KOPT-K1 (cell line): ENCODE measurements around the gene ANKRD7.
"Not testable (repeated sequence)": the region's sequence is repeated elsewhere in the genome, so short reads cannot be mapped to it uniquely, and the experiment has no call there.

Source experiments
- H3K27ac ChIP-seq: fragments of 200-600 bp; sonication (generic); 2 replicates; pipeline ENCODE4 v1.5.1; 2016; ENCODE audit warnings: antibody characterized with exemption, mild to moderate bottlenecking, low read depth, low read length; ENCODE audit not compliant: poor library complexity, severe bottlenecking
- H3K36me3 ChIP-seq: fragments of 200-600 bp; sonication (generic); 2 replicates; pipeline ENCODE4 v1.5.1; 2017; ENCODE audit warnings: antibody characterized with exemption, mild to moderate bottlenecking, low read length, moderate library complexity; ENCODE audit not compliant: insufficient read depth
- H3K9me3 ChIP-seq: fragments of 200-600 bp; sonication (generic); 2 replicates; pipeline ENCODE4 v1.5.1; 2017; ENCODE audit warnings: antibody characterized with exemption, low read length, mild to moderate bottlenecking; ENCODE audit not compliant: insufficient read depth, poor library complexity, severe bottlenecking

Gene ANKRD7

DNA sequence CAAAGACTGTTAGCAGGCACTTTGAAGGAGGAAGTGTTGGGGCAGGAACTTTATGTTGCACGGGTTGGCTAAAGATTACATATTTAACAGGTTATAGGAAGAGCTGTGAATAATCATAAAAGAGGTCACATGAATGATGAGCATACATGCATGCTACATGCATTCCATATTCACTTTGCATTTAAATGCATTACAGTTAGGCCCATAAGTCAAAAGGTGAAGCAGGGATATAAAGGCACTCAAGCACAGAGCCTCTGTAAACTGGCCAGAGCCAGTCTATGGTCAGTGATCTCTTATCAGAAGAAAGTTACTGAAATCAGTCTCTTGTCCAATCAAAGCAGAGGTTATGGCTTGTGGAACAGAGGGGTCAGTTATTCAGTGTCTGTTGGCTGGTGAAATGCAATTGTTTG, 7.3 kb upstream of the ANKRD7 start:
- Histone ChIP-seq H3K36me3 (no peaks in the 10 kb centered on the region), H3K27ac (no peak overlapping the region), H3K9me3 (peaks cover 5% of the 10 kb centered on the region)

DNA sequence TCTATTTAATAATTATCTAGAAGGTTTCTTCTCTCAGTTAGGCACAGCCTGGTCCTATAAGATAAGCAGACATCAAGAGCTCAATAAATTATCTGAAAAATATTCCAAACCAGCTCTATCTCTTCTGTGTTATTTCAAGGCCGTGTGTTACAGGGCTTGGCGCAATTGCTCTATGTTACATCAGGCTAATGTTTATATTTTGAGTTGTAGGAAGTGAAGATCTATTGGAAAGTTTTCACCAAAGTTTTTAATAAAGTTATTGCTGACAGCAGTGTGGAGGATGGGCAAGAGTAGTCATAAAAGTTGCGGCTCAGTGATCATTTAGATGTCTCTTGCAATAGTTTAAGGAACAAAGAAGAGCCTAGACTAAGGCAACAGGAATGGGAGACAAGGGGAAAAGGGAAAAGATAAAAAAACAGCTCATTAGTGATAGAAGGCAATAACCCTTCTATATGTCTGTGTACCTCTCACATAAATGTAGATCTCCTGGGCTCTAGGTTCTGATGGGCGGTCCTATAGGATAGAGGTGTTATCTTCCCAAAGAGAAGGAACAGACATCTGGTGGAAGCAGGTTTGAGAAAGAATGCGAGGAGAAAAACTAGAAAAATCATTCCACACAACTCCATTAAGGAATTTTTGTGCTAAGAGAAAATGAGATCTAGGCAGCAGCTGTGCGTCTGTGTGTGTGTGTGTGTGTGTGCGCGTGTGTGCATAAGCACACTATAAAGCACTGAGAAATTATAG, 5.9 kb upstream of the ANKRD7 start:
- Histone ChIP-seq H3K27ac (no peak overlapping the region), H3K36me3 (no peaks in the 10 kb centered on the region), H3K9me3 (peaks cover 5% of the 10 kb centered on the region)

DNA sequence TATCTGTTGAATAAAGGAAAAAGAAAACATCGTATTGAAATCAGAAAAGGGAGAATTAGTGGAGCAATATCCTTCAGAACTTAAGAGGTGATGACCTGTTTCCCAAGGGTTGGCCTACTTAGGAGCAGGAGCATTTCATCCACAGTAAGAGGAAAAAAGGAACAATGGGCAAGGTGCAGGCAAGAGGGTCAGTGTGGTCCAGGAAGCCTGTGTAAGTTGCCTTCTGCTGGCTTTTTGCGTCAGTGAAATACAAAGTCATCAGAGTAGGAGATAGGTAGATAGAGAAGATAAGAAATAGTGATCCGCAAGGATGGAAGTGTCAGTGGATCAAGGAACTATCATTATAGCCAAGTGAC, 5.4 kb upstream of the ANKRD7 start:
- H3K27ac ChIP-seq = no peak overlapping the region
- H3K36me3 ChIP-seq = no peaks in the 10 kb centered on the region
- peaks cover 5% of the 10 kb centered on the region for H3K9me3 ChIP-seq

DNA sequence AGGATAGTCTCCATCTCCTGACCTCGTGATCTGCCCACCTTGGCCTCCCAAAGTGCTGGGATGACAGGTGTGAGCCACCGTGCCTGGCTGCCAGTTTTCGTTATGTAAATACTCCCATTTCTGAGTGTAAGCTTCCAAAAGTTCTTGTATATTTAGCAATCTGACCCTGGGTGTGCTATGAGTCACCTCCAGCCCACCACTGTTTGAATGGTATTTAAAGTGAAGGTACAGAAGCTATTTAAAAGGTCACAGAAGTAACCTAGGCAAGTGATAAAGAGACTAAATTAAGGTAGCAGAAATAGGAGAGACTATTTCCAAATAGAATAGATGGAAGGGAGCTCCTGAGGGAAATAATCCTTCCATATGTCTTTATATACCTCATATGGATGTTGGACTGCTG, 3.9 kb upstream of the ANKRD7 start:
- Histone ChIP-seq H3K27ac (no peak overlapping the region), H3K9me3 (no peaks in the 10 kb centered on the region), H3K36me3 (no peaks in the 10 kb centered on the region)

DNA sequence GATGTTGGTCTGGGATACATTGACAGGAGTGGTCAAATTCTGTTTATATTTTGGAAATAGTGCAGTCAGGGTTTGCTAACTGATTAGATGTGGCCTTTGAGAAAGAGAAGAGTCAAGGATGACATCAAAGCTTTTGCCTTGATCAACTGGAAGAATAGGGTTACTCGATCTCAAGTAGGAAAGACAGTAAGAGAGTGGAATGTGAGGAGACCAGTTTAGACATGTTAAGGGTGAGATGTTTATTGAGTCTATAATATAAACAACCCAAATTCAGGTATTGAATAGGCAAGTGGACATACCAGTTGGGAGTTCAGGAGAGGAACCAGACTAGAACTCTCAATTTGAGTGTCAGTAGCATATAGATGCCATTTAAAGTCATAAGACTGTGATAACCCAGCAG, 1.9 kb upstream of the ANKRD7 start:
- no peaks in the 10 kb centered on the region for H3K9me3 ChIP-seq
- H3K27ac ChIP-seq = no peak overlapping the region

DNA sequence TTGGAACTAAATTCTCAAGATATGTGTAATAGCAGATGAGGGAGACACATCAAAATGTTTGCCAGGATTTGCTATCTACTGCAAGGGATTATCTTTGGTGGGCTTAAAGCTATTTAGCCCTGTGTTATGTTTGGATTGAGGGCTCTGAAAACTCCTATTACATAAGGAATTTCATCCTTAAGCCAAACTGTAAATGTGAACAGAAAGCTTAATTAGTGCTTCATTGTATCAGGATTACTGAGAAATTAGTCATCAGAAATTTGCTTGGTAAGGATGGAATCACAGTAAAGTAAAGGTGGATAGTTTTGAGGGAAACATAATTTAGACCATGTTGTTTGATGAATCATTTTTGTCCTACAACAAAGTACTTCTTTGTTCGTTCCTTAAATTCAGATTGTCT, 8.3 kb downstream of the ANKRD7 start:
- Histone ChIP-seq H3K27ac (no peak overlapping the region), H3K36me3 (no peaks in the 10 kb centered on the region), H3K9me3 (no peaks in the 10 kb centered on the region)

More for the DNA sequence above, 1.9 kb upstream of the ANKRD7 start:
- H3K36me3 ChIP-seq = no peaks in the 10 kb centered on the region

DNA sequence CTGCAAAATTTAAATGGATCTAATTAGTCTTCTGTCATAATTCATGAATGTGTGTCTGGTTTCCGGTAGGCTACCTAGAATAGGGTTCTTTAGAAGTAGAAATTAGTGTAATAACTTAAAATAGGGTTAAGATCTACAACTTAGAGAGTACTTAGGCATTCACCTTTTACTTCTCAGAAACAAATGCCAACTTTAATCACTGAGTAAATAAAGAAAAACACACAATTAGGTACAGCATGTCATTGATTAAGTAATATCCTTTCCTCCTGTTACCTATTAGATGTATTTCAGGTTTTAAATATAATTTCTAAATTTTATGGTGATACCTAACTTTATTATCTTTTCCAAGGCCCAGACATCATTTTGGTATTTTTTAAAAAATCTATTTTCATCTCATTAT, 9.3 kb downstream of the ANKRD7 start:
- no peak overlapping the region for H3K27ac ChIP-seq
- no peaks in the 10 kb centered on the region for H3K36me3 ChIP-seq
- H3K9me3 ChIP-seq = no peaks in the 10 kb centered on the region

DNA sequence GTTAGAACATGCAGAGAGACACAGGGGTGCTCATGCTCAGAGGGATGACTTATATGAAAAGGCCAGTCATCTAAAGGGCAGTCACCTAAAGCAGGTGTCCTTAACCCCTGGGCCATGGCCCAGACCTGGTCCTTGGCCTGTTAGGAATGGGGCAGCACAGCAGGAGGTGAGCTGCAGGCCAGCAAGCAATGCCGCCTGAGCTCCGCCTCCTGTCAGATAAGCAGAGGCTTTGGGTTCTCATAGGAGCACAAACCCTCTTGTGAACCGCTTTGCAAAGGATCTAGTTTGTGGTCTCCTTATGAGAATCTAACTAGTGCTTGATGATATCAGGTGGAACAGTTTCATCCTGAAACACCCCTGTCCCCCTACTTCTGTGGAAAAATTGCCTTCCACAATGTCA, 14.5 kb downstream of the ANKRD7 start:
- Histone ChIP-seq H3K27ac (no peak overlapping the region), H3K36me3 (no peaks in the 10 kb centered on the region), H3K9me3 (no peaks in the 10 kb centered on the region)

DNA sequence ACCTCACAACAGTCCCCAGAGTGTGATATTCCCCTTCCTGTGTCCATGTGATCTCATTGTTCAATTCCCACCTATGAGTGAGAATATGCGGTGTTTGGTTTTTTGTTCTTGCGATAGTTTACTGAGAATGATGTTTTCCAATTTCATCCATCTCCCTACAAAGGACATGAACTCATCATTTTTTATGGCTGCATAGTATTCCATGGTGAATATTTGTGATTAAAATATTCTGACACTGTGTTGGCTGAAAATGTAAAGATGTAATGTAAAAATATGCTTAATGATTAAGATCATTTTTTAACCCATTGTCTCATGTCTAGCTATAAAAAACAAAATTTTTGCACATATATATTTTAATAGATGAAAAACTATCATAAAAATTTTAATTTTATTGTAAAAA, 15.8 kb downstream of the ANKRD7 start:
- H3K9me3 ChIP-seq, H3K27ac ChIP-seq, H3K36me3 ChIP-seq: not testable (repeated sequence)

DNA sequence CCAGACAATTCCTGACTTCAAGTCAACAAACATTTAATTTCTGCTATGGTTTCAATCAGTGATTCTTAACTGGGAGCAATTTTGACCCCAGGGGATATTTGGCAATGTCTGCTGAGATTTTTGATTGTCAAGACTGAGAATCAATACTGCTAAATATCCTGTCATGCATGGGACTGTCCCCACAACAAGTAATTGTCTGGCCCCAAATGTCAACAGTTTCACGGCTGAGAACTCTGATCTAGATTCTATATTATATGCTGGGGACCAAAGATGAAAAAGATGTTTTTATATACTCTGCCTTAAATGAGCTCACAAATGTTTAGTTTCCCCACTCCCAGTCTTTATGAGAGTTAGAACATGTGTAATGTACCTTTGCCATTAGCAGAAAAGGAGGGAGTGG, 19.2 kb downstream of the ANKRD7 start:
- no peak overlapping the region for H3K27ac ChIP-seq
- no peaks in the 10 kb centered on the region for H3K9me3 ChIP-seq
- H3K36me3 ChIP-seq = no peaks in the 10 kb centered on the region

DNA sequence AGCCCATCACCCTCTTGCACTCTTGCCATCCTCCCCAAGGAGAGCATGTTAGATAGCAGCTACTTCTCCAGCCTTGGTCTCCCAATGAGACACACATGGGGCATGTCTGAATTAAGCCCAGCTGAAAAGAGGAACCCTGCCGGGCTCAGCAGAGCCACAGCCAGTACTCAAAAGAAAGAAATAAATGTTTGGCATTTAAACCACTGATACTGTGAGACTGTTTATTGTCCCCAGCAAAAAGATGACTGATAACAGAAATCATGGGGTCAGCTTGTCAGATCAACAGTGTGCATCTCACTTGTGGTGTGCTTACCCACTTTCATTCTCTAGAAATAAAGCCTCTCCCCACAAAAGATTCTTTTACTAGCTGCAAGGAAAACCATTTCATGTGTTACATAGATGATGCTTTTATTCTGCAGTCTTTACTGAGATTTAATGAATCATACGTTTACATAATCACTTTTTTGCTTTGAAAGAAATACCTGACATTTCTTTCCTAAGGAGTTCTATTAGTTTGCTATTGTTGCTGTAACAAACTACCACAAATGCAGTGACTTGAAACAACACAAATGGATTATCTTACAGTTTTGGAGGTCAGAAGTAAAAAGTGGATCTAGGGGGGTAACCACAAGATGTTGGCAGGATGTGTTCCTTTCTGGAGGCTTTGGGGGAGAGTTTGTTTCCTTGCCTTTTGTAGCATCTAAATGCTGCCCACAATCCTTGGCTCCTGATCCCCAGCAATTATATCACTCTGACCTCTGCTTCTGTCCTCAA, 20.9 kb downstream of the ANKRD7 start:
- H3K36me3 ChIP-seq = no peaks in the 10 kb centered on the region
- no peaks in the 10 kb centered on the region for H3K9me3 ChIP-seq
- no peak overlapping the region for H3K27ac ChIP-seq

DNA sequence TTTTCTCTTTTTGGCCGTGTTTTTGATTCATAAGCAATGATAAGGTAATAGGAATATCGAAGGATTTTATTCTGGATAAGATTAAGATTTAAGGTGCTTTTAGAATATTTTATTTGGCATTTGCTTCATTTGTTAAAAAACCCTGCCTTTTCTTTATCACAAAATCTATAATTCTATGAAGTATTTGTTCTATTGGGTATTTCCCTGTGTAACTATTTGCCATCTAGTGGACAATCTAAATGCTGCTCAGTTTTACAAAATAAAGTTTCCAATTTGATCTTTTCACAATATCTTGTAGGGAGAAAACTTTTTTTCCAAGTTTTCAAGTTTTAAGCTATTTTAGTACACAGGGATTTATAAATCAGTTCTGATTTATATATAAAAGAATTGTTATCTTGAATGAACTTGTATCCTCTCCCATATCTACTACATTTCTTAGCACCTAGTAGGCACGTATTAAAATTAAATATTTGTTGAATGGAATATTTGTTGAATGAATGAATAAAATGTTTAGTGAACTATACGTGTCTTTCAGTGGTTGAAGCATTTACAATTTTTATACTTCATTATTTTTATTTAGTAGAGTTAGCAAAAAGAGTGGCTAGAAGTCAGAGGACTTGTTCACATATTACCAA, 26.5 kb downstream of the ANKRD7 start:
- Histone ChIP-seq H3K9me3 (no peaks in the 10 kb centered on the region), H3K27ac (no peak overlapping the region), H3K36me3 (no peaks in the 10 kb centered on the region)

DNA sequence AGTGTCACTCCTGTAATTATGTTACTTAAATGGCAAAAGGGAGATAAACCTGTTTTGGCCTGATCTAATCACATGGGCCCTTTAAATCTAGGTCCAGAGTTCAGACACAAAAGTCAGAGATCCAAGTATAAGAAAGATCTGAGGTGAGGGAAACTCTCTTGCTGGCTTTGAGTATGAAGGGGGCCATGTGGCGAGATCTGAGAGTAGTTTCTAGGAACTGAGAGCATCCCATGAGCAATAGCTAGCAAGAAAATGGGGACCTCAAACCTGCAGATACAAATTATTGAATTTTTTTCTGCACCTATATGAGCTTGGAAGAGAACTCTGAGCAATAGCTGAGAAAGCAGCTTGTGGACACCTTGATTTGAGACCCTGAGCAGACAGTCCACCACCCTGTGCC, 27.6 kb downstream of the ANKRD7 start:
- no peak overlapping the region for H3K27ac ChIP-seq
- no peaks in the 10 kb centered on the region for H3K9me3 ChIP-seq

DNA sequence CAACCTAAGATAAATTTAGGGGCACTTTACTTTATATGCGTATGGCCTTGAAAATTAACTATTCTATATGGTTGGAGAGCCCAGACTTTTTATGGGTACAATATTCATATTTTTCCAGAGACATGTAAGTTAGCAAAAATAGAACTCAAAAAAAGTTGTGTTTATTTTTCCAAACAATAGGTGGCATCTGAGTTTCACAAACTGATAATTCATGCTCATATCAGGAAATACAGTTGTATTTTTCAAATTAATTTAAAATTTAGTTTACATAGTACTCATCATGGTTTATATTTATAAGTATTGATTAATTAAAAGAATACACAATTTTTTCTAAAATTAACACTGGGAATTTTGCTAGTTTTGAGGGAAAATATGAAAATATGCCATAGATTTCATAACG, 34.6 kb downstream of the ANKRD7 start:
- Histone ChIP-seq H3K9me3 (no peaks in the 10 kb centered on the region), H3K27ac (no peak overlapping the region), H3K36me3 (no peaks in the 10 kb centered on the region)

More for the DNA sequence above, 27.6 kb downstream of the ANKRD7 start:
- no peaks in the 10 kb centered on the region for H3K36me3 ChIP-seq

DNA sequence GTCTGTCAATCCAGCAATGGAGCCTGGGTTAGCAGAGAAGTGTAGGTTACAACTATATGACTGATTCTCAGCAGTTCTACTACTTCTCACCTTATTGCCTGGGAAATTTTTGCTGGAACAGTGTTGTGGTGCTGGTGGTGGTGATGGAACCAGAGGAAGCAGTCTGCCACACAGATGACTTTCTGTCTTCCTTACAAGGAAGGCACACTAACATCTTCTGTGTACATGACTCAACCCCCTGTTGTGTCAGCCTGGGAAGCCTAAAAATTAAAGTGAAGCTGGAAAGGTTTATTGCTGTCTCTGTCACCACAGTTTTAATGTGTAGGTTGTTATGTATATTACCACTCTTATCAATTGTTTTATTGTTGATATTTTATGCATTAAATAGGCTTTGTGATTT, 40.3 kb downstream of the ANKRD7 start:
- Histone ChIP-seq H3K9me3 (no peaks in the 10 kb centered on the region), H3K36me3 (no peaks in the 10 kb centered on the region), H3K27ac (no peak overlapping the region)
